NCI-H128 (cell line): ENCODE results near the gene GNAT1.
"Not testable (repeated sequence)": the region's sequence is repeated elsewhere in the genome, so short reads cannot be mapped to it uniquely, and the experiment has no call there.

Experiments used
- DNase-seq: peaks from one replicate; lab custom pipeline; 2025; ENCODE audit not compliant: unreplicated experiment; lab: John Stamatoyannopoulos, UW

The GNAT1 gene

DNA sequence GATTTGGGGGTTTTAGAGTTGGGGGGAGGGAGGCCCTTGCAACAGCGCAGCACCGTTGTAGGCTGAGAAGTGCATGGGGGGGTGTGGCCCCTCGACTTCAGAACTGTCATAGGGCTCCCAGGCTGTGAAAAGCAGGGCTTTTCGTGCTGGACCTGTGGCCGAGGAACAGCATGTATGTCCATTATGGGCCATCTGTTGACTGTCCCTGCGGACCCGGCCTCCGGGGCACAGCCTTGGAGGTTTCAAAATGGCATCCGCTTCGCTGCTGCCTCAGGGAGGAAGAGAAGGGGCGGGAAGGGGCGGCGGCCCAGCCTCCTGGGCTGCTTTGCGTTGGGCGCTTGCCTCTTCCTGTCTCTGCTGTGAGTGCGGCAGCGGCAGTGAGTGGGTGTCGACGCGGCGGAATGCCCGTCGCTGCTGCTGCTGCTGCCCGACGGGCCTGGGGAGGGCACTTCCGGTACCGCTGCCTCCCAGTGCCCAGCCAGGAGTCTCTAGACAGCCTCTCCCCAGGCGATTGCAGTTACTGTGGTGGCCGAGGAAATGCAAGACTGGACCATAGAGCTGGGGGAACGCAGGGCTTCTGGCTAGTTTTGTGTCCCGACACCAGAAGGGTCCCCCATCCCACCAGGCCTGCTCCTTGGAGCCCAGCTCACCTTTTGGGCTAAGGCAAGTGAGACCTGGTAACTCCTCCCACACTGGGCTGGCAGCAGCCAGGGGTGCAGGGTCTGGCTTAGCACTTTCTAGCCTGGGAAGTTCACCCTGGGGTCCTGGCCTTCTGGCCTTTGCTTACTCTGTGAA is 46.5 kb downstream of the GNAT1 start:
- DNase-seq, result no peak

DNA sequence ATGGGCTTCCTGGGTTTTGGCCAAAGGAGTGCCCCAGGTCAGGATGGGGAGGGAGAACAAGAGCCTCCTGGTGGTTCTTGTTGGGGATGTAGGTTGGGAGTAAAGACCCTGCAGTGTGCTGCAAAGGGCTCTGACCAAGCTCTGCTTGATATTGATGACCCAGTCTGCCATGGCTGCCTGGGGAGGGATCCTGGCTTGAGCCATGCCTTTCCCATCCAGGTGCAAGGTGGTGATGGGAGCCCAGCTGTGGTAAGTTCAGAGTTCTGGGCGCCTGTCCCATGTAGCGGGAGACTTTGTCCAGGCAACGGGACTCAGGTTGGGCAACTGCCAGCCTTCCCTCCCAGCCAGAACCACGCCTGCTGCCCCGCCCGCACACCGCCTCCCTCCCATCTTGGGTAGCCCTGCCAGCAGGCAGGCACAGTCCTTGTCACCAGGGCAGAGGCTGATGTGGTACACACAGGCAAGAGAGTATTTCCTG is 47.2 kb downstream of the GNAT1 start:
- DNase-seq, result no peak

DNA sequence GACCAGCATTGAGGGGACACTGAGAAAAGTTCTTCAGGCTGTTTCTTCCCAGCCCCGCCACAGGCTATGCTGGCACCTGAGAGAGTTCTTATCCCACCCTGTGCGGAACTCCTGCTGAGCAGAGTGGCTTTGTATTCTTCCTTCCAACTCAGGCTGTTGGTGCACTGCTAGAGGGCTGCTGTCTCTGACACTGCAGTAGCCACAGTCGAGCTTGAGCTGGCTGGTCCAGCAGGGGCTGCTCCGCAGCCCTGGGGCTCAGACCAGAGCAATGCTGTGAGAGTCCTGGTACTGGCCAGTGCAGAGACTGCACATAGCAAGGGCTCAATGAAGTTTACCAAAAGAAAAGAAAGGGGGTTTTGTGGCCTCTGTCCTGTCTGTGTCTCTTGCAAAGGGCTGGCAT is 48.2 kb downstream of the GNAT1 start:
- DNase-seq, result no peak

DNA sequence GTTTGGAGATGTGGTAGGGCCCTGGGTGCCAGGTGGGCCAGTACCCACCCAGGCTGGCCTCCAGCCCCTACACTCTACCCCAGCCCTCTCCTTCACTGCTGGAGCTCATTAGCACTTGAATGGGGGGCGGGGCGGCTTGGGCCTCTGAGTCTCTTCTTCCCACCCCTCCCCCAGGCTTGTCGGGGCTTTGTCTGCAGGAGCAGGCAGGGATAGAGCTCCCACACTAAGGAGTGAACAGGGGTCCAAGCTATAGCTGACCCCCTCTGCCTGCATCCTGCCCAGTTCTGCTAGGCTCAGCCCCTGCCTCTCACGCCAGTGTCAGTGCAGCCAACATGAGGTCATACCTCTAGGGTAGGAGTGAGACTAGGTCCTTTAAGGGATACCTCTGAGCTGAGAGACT is 49.8 kb downstream of the GNAT1 start:
- DNase-seq, result no peak

DNA sequence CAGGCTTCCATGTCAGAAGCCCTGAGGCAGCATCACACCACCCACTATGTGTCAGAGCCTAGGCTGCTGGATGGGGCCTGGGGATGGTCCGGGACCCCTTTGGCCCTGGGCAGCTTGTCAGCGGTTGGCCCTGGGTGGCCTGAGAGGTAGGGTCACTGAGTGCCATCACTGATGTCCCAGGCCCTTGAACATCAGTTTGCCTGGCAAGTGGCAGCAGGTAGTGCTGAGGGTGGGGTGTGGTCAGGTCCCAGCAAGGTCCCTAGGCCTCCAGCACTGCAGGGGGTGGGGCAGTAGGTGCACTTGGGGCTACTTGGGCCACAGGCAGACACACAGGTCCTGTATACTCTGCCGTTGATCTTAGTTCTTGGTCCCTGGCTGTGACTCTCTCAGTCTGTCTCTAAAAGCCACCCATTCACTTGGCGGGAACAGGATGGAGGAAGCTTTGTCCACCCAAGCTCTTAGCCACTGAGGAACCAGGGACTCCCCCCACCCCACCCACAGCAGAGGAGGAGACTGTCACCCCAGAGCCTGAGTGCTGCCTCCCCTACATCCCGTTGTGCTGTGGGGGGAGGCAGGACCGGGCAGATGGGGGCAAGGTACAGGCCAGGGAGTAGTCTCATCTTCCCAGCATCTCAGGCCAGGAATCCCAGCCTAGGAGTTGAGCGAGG is 50.4 kb downstream of the GNAT1 start:
- no peak for DNase-seq

DNA sequence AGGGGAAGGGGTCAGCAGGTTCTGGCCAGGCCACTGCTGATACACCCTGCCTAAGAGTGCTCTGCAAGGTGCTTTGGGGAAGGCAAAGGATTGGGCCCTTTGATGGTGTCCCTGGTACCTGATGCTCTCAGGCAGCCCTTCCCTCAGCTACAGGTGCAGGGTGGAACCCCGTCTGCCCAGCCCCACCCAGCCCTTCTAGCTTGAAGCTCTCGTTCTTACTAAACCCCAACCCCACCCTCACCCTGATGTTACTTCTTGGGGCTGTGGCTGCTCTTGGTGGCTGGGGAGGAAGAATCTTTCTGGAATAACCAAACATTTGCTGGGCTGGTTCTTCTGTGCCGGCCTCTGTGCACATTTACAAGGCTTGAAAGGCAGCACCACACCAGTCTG is 51.0 kb downstream of the GNAT1 start:
- DNase-seq, result no peak

DNA sequence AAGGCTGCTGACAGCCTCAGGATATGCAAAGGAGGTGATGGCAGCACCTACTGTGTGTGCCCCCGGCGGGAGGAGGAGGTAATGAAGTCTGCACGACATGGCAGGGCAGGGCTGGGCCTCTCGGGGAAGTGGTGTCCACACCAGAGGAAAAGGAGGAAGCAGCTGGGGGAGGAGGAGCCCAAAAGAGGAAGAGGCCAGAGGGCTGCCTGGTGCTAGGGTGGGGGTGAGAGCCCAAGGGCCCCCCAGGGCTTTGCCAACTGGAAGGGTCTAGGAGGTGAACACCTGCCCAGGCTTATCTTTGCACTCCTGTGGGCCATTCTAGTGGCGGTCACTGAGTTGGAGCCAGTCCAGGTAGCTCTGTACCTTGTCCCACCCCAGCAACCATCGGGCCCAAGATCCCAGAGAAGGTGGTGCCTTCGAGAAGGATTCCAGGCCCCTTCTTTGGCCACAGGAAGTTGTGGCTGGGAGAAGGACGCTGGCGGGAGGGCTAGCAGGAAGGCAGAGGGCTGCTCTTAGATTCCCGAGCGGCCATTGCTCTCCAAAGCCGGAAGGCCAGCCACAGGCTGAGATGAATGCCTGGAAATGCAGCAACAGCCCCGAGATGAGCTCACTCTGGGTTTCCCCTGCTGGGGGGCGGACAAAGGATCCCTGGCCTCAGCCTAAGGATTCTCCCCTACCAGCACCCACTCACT is 51.6 kb downstream of the GNAT1 start:
- DNase-seq, result no peak

DNA sequence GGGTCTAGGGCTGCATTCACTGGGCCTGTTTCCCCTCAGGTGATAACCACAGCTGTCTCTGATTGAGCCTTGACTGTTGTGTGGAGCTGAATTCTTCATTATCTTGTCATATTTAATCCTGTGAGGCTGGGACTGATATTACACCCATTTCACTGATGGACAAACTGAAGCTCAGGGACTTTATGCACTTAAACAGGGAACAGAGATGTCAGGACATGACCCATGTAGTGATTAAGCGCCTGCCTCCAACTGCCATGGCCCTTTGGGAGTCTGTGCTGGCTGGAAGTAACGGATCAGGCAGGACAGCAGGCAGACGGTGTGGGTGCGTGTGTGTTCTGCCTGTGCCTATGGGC is 52.1 kb downstream of the GNAT1 start:
- DNase-seq, result no peak

DNA sequence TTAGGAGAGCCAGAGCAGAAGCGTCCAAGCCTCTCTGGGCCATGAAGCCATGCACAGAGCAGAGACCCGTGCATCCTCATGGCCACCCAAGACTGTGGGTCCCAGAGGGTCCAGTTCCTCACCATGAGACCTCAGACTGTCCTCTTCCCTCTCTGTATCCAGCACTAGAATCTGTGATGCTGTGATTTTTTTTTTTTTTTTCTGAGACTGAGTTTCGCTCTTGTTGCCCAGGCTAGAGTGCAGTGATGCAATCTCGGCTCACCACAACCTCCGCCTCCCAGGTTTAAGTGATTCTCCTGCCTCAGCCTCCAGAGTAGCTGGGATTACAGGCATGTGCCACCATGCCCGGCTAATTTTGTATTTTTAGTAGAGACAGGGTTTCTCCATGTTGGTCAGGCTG is 53.4 kb downstream of the GNAT1 start:
- not testable (repeated sequence) for DNase-seq

DNA sequence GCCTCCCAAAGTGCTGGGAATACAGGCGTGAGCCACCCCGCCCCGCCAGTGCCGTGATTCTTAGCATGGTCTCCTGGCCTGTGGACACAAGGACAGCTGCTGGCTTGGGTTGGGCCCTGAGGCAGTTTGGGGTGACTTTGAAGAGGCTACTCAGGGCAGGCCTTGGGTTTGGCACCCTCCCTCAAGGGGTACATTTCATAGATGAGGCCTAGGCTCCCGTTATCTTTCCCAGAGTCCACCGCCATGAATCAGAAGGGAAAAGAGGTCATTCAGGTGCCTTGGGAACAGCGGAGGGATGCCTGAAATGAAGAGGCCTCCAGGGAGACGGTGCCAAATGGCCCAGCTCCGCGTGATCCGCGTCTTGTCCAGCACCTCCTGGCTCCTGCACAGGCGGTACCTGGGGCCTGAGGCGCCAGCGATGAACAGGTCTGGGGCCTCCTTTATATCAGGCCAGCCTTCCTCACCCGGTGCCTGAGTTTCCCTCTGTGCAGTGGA is 53.9 kb downstream of the GNAT1 start:
- no peak for DNase-seq

DNA sequence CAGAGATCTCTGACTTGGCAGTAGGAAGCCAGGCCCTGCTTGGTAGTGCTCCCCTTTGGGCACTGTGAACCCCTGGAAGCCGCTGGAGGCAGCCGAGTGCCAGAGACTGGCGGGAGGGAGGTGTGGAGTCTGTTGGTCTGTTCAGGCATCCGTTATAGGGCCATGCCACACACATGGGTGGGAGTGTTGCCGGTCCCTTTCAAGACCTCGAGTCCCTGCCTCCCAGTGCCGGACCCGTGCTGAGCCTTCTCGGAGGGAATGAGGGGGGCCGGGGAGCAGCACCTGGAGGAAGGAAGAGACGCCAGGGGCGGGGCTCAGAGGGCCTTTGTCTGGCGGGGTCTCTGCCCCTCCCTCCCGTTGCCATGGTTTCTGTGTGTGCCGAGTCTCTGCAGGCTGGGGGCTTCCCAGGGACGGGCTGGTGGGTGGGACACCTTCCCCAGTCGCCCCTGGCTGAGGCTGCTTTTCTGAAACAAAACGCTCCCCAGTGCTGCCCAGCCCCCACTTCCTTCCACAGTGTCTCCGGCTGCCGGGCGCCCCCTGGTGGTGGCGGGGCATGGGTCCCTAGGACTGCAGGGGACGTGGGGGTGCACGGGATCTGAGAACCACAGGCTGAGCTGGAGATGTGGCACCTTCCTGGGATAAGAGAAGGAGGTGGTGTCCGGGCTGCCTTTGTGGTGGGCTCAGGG is 54.6 kb downstream of the GNAT1 start:
- peak; percentile 76 for DNase-seq

DNA sequence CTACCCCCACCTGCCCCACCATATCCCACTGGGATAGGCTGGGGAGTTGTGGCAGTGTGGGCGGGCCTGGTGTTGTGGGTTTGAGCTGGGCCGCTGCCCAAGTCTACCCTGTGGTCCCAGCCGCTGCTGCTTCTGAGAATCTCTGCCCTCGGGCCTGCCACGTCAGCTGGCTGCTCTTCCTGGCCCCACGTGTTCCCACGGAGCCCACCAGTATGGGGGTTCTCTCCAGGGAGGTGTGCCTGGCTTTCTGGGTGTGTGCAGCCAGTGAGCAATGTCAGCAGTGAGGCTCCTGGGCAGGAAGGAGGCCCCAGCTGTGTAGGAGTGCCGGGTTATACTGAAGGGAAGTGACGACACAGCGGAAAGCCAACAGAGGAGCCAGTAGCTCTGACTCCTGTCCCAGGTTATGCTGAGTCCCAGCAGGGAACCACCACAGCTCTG is 55.1 kb downstream of the GNAT1 start:
- DNase-seq, result no peak
